ENCODE results near the gene NBEA.
A peak's percentile ranks its signal among the peaks of the same experiment; 100 is the strongest.

Gene NBEA

GRCh38 chr13:35346494-35346893, 404.4 kb downstream of the NBEA start:
- Histone ChIP-seq H3K9ac (ENCODE audit: low read length in 5 of 5) (no peak overlapping the region), H3K36me3 (ENCODE audit: control insufficient read depth in 5 of 5, insufficient read depth in 5 of 5, low read length in 5 of 5) (no peaks in the 10 kb centered on the region), H3K9me3 (ENCODE audit: control insufficient read depth in 5 of 5, low read length in 5 of 5) (no peaks in the 10 kb centered on the region), H3K27ac (ENCODE audit: low read depth, low read length) (no peak overlapping the region), H3K27me3 (ENCODE audit: control insufficient read depth in 5 of 5, insufficient read depth in 4 of 5, low read length in 5 of 5) (no peaks in the 10 kb centered on the region), H3K4me3 (ENCODE audit: low read depth in 1 of 5, low read length in 5 of 5) (no peak overlapping the region), H3K4me1 (ENCODE audit: control insufficient read depth in 5 of 5, insufficient read depth in 5 of 5, low read length in 5 of 5) (peaks cover 2 to 17% (median 10%) of the 10 kb centered on the region in 5 donors)

GRCh38 chr13:35347679-35348205, 405.7 kb downstream of the NBEA start:
- Histone ChIP-seq H3K27me3 (ENCODE audit: control insufficient read depth in 5 of 5, insufficient read depth in 4 of 5, low read length in 5 of 5) (no peaks in the 10 kb centered on the region), H3K9me3 (ENCODE audit: control insufficient read depth in 5 of 5, low read length in 5 of 5) (no peaks in the 10 kb centered on the region), H3K4me1 (ENCODE audit: control insufficient read depth in 5 of 5, insufficient read depth in 5 of 5, low read length in 5 of 5) (peaks cover 2 to 17% (median 10%) of the 10 kb centered on the region in 5 donors), H3K36me3 (ENCODE audit: control insufficient read depth in 5 of 5, insufficient read depth in 5 of 5, low read length in 5 of 5) (no peaks in the 10 kb centered on the region), H3K4me3 (ENCODE audit: low read depth in 1 of 5, low read length in 5 of 5) (no peak overlapping the region), H3K9ac (ENCODE audit: low read length in 5 of 5) (no peak overlapping the region), H3K27ac (ENCODE audit: low read depth, low read length) (no peak overlapping the region)

- Histone ChIP-seq H3K9me3 (ENCODE audit: control insufficient read depth in 5 of 5, low read length in 5 of 5) (no peaks in the 10 kb centered on the region), H3K9ac (ENCODE audit: low read length in 5 of 5) (peak overlapping the region in 2 of 5 donors; percentile 20 to 63), H3K27me3 (ENCODE audit: control insufficient read depth in 5 of 5, insufficient read depth in 4 of 5, low read length in 5 of 5) (no peaks in the 10 kb centered on the region), H3K27ac (ENCODE audit: low read depth, low read length) (peak overlapping the region; percentile 76), H3K4me1 (ENCODE audit: control insufficient read depth in 5 of 5, insufficient read depth in 5 of 5, low read length in 5 of 5) (peaks cover 2 to 17% (median 10%) of the 10 kb centered on the region in 5 donors), H3K4me3 (ENCODE audit: low read depth in 1 of 5, low read length in 5 of 5) (no peak overlapping the region), H3K36me3 (ENCODE audit: control insufficient read depth in 5 of 5, insufficient read depth in 5 of 5, low read length in 5 of 5) (no peaks in the 10 kb centered on the region)
These were observed 407.0 kb downstream of the NBEA start for GRCh38 chr13:35349052-35349451.

GRCh38 chr13:35349673-35350278, 407.7 kb downstream of the NBEA start:
- no peaks in the 10 kb centered on the region for H3K36me3 ChIP-seq (ENCODE audit: control insufficient read depth in 5 of 5, insufficient read depth in 5 of 5, low read length in 5 of 5)
- H3K9me3 ChIP-seq (ENCODE audit: control insufficient read depth in 5 of 5, low read length in 5 of 5), result no peaks in the 10 kb centered on the region
- H3K4me3 ChIP-seq (ENCODE audit: low read depth in 1 of 5, low read length in 5 of 5), result peak overlapping the region in 2 of 5 donors; percentile 29 to 30
- no peaks in the 10 kb centered on the region for H3K27me3 ChIP-seq (ENCODE audit: control insufficient read depth in 5 of 5, insufficient read depth in 4 of 5, low read length in 5 of 5)
- peak overlapping the region in 2 of 5 donors; percentile 20 to 64 for H3K9ac ChIP-seq (ENCODE audit: low read length in 5 of 5)
- peaks cover 2 to 17% (median 10%) of the 10 kb centered on the region in 5 donors for H3K4me1 ChIP-seq (ENCODE audit: control insufficient read depth in 5 of 5, insufficient read depth in 5 of 5, low read length in 5 of 5)
- peak overlapping the region; percentile 76 for H3K27ac ChIP-seq (ENCODE audit: low read depth, low read length)

GRCh38 chr13:35354285-35354684, 412.2 kb downstream of the NBEA start:
- Histone ChIP-seq H3K4me1 (ENCODE audit: control insufficient read depth in 5 of 5, insufficient read depth in 5 of 5, low read length in 5 of 5) (peaks cover 2 to 9% (median 6%) of the 10 kb centered on the region in 5 donors), H3K27me3 (ENCODE audit: control insufficient read depth in 5 of 5, insufficient read depth in 4 of 5, low read length in 5 of 5) (no peaks in the 10 kb centered on the region), H3K36me3 (ENCODE audit: control insufficient read depth in 5 of 5, insufficient read depth in 5 of 5, low read length in 5 of 5) (no peaks in the 10 kb centered on the region), H3K27ac (ENCODE audit: low read depth, low read length) (no peak overlapping the region), H3K9ac (ENCODE audit: low read length in 5 of 5) (no peak overlapping the region), H3K9me3 (ENCODE audit: control insufficient read depth in 5 of 5, low read length in 5 of 5) (no peaks in the 10 kb centered on the region), H3K4me3 (ENCODE audit: low read depth in 1 of 5, low read length in 5 of 5) (no peak overlapping the region)

- H3K4me3 ChIP-seq (ENCODE audit: low read depth in 1 of 5, low read length in 5 of 5), result no peak overlapping the region
- H3K4me1 ChIP-seq (ENCODE audit: control insufficient read depth in 5 of 5, insufficient read depth in 5 of 5, low read length in 5 of 5), result peaks cover 0 to 5% (median 0%) of the 10 kb centered on the region in 5 donors
- H3K27me3 ChIP-seq (ENCODE audit: control insufficient read depth in 5 of 5, insufficient read depth in 4 of 5, low read length in 5 of 5), result no peaks in the 10 kb centered on the region
- H3K9me3 ChIP-seq (ENCODE audit: control insufficient read depth in 5 of 5, low read length in 5 of 5), result no peaks in the 10 kb centered on the region
- no peak overlapping the region for H3K9ac ChIP-seq (ENCODE audit: low read length in 5 of 5)
- H3K36me3 ChIP-seq (ENCODE audit: control insufficient read depth in 5 of 5, insufficient read depth in 5 of 5, low read length in 5 of 5), result no peaks in the 10 kb centered on the region
- H3K27ac ChIP-seq (ENCODE audit: low read depth, low read length), result no peak overlapping the region
These were observed 412.8 kb downstream of the NBEA start for GRCh38 chr13:35354882-35355281.

- no peak overlapping the region for H3K4me3 ChIP-seq (ENCODE audit: low read depth in 1 of 5, low read length in 5 of 5)
- no peaks in the 10 kb centered on the region for H3K4me1 ChIP-seq (ENCODE audit: control insufficient read depth in 5 of 5, insufficient read depth in 5 of 5, low read length in 5 of 5)
- H3K9ac ChIP-seq (ENCODE audit: low read length in 5 of 5), result no peak overlapping the region
- no peaks in the 10 kb centered on the region for H3K9me3 ChIP-seq (ENCODE audit: control insufficient read depth in 5 of 5, low read length in 5 of 5)
- H3K27me3 ChIP-seq (ENCODE audit: control insufficient read depth in 5 of 5, insufficient read depth in 4 of 5, low read length in 5 of 5), result no peaks in the 10 kb centered on the region
- H3K27ac ChIP-seq (ENCODE audit: low read depth, low read length), result no peak overlapping the region
- no peaks in the 10 kb centered on the region for H3K36me3 ChIP-seq (ENCODE audit: control insufficient read depth in 5 of 5, insufficient read depth in 5 of 5, low read length in 5 of 5)
These were observed 414.5 kb downstream of the NBEA start for GRCh38 chr13:35356572-35356971.

GRCh38 chr13:35365883-35366282, 423.8 kb downstream of the NBEA start:
- Histone ChIP-seq H3K9ac (ENCODE audit: low read length in 5 of 5) (no peak overlapping the region), H3K4me1 (ENCODE audit: control insufficient read depth in 5 of 5, insufficient read depth in 5 of 5, low read length in 5 of 5) (no peaks in the 10 kb centered on the region), H3K4me3 (ENCODE audit: low read depth in 1 of 5, low read length in 5 of 5) (no peak overlapping the region), H3K27ac (ENCODE audit: low read depth, low read length) (no peak overlapping the region), H3K27me3 (ENCODE audit: control insufficient read depth in 5 of 5, insufficient read depth in 4 of 5, low read length in 5 of 5) (no peaks in the 10 kb centered on the region), H3K9me3 (ENCODE audit: control insufficient read depth in 5 of 5, low read length in 5 of 5) (peaks cover 5 to 10% (median 7%) of the 10 kb centered on the region in 5 donors), H3K36me3 (ENCODE audit: control insufficient read depth in 5 of 5, insufficient read depth in 5 of 5, low read length in 5 of 5) (no peaks in the 10 kb centered on the region)

- no peaks in the 10 kb centered on the region for H3K4me1 ChIP-seq (ENCODE audit: control insufficient read depth in 5 of 5, insufficient read depth in 5 of 5, low read length in 5 of 5)
- H3K4me3 ChIP-seq (ENCODE audit: low read depth in 1 of 5, low read length in 5 of 5), result no peak overlapping the region
- H3K36me3 ChIP-seq (ENCODE audit: control insufficient read depth in 5 of 5, insufficient read depth in 5 of 5, low read length in 5 of 5), result no peaks in the 10 kb centered on the region
- H3K27me3 ChIP-seq (ENCODE audit: control insufficient read depth in 5 of 5, insufficient read depth in 4 of 5, low read length in 5 of 5), result no peaks in the 10 kb centered on the region
- H3K9ac ChIP-seq (ENCODE audit: low read length in 5 of 5), result no peak overlapping the region
- H3K27ac ChIP-seq (ENCODE audit: low read depth, low read length), result no peak overlapping the region
- peaks cover 13 to 24% (median 21%) of the 10 kb centered on the region in 5 donors for H3K9me3 ChIP-seq (ENCODE audit: control insufficient read depth in 5 of 5, low read length in 5 of 5)
These were observed 425.5 kb downstream of the NBEA start for GRCh38 chr13:35367586-35367985.

- no peak overlapping the region for H3K9ac ChIP-seq (ENCODE audit: low read length in 5 of 5)
- peaks cover 0 to 4% (median 0%) of the 10 kb centered on the region in 5 donors for H3K4me1 ChIP-seq (ENCODE audit: control insufficient read depth in 5 of 5, insufficient read depth in 5 of 5, low read length in 5 of 5)
- no peaks in the 10 kb centered on the region for H3K36me3 ChIP-seq (ENCODE audit: control insufficient read depth in 5 of 5, insufficient read depth in 5 of 5, low read length in 5 of 5)
- H3K27me3 ChIP-seq (ENCODE audit: control insufficient read depth in 5 of 5, insufficient read depth in 4 of 5, low read length in 5 of 5), result no peaks in the 10 kb centered on the region
- no peaks in the 10 kb centered on the region for H3K9me3 ChIP-seq (ENCODE audit: control insufficient read depth in 5 of 5, low read length in 5 of 5)
- no peak overlapping the region for H3K27ac ChIP-seq (ENCODE audit: low read depth, low read length)
- no peak overlapping the region for H3K4me3 ChIP-seq (ENCODE audit: low read depth in 1 of 5, low read length in 5 of 5)
These were observed 436.9 kb downstream of the NBEA start for GRCh38 chr13:35378939-35379338.

Data from subcutaneous abdominal adipose tissue (tissue), 5 donors.